ENCODE measurements around the gene AOPEP. TPM values are rescaled to one million over a fixed set of nuclear protein-coding genes. Genes with fewer than 3 reads are reported as not detected.

Gene AOPEP
- polyA plus RNA-seq, 1 donor, result 44.3 TPM

DNA sequence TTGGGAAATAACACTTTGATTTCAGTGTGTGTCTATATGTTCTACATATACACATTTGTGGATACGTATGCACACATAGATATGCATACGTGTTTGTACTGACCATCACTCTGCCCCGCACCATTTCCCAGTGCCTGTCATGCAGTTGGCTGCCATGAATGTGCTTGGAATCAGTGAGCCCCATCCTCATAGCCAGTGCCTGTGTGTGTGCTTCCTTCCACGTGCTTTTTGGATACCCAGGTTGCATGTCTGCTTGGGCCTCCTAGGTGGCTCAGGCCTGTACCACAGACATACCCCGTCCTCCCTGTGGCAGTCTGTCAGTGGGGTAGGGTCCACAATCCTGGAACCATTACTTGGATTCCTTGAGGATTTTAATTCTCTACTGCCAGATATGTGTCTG, 347.4 kb downstream of the AOPEP start:
- Histone ChIP-seq H3K27me3 (ENCODE audit: control insufficient read depth, insufficient read depth, low read length) (no peaks in the 10 kb centered on the region), H3K27ac (ENCODE audit: low read length) (no peak overlapping the region), H3K36me3 (ENCODE audit: control insufficient read depth, insufficient read depth, low read length) (peaks cover 48% of the 10 kb centered on the region), H3K4me1 (ENCODE audit: control insufficient read depth, insufficient read depth, low read length) (peaks cover 22% of the 10 kb centered on the region), H3K4me3 (ENCODE audit: low read length) (no peak overlapping the region), H3K9me3 (ENCODE audit: control insufficient read depth, low read depth, low read length) (no peaks in the 10 kb centered on the region)
- WGBS (ENCODE audit: insufficient coverage, low lambda C conversion rate), result no CpG with 5 or more reads among the region's 5 CpGs
- DNase-seq, result no peak

DNA sequence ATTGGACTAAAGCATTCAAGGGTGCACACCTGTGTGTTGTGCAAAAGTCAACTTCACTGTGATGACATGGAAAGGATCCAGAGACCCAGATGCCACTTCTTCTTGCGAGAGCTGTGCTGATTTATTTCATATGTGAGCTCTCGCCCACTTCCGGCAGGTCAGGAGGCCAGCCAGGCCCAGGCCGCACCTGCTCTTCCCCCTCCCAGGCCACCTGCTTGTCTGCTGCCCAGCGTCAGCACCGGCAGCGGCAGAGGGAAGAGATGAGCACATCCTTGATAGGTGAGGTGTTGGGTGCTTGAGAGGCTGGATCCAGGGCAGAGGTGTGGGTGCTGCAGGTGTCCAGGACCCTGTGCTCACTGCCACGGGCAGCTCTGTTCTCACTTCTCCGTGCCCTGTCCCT, 348.1 kb downstream of the AOPEP start:
- no peak overlapping the region for H3K27ac ChIP-seq (ENCODE audit: low read length)
- no peaks in the 10 kb centered on the region for H3K9me3 ChIP-seq (ENCODE audit: control insufficient read depth, low read depth, low read length)
- H3K4me1 ChIP-seq (ENCODE audit: control insufficient read depth, insufficient read depth, low read length), result peaks cover 25% of the 10 kb centered on the region
- WGBS (ENCODE audit: insufficient coverage, low lambda C conversion rate), result 86% methylated on average over 2 of the region's 9 CpGs
- H3K4me3 ChIP-seq (ENCODE audit: low read length), result no peak overlapping the region
- DNase-seq, result peak in 1 of 2 donors; percentile 37
- peaks cover 45% of the 10 kb centered on the region for H3K36me3 ChIP-seq (ENCODE audit: control insufficient read depth, insufficient read depth, low read length)
- no peaks in the 10 kb centered on the region for H3K27me3 ChIP-seq (ENCODE audit: control insufficient read depth, insufficient read depth, low read length)

- Histone ChIP-seq H3K4me1 (ENCODE audit: control insufficient read depth, insufficient read depth, low read length) (peaks cover 25% of the 10 kb centered on the region), H3K9me3 (ENCODE audit: control insufficient read depth, low read depth, low read length) (no peaks in the 10 kb centered on the region), H3K27me3 (ENCODE audit: control insufficient read depth, insufficient read depth, low read length) (no peaks in the 10 kb centered on the region), H3K36me3 (ENCODE audit: control insufficient read depth, insufficient read depth, low read length) (peaks cover 46% of the 10 kb centered on the region), H3K27ac (ENCODE audit: low read length) (no peak overlapping the region), H3K4me3 (ENCODE audit: low read length) (no peak overlapping the region)
- WGBS (ENCODE audit: insufficient coverage, low lambda C conversion rate), result no CpG with 5 or more reads among the region's 7 CpGs
- DNase-seq, result no peak
These were observed 349.2 kb downstream of the AOPEP start for GRCh38 chr9:95075700-95076099.

- no peak for DNase-seq
- WGBS (ENCODE audit: insufficient coverage, low lambda C conversion rate), result no CpG with 5 or more reads among the region's 1 CpG
- H3K9me3 ChIP-seq (ENCODE audit: control insufficient read depth, low read depth, low read length), result no peaks in the 10 kb centered on the region
- peaks cover 25% of the 10 kb centered on the region for H3K4me1 ChIP-seq (ENCODE audit: control insufficient read depth, insufficient read depth, low read length)
- H3K4me3 ChIP-seq (ENCODE audit: low read length), result no peak overlapping the region
- H3K27me3 ChIP-seq (ENCODE audit: control insufficient read depth, insufficient read depth, low read length), result no peaks in the 10 kb centered on the region
- H3K27ac ChIP-seq (ENCODE audit: low read length), result peak overlapping the region; percentile 38
- peaks cover 53% of the 10 kb centered on the region for H3K36me3 ChIP-seq (ENCODE audit: control insufficient read depth, insufficient read depth, low read length)
These were observed 350.2 kb downstream of the AOPEP start for GRCh38 chr9:95076696-95077052.

DNA sequence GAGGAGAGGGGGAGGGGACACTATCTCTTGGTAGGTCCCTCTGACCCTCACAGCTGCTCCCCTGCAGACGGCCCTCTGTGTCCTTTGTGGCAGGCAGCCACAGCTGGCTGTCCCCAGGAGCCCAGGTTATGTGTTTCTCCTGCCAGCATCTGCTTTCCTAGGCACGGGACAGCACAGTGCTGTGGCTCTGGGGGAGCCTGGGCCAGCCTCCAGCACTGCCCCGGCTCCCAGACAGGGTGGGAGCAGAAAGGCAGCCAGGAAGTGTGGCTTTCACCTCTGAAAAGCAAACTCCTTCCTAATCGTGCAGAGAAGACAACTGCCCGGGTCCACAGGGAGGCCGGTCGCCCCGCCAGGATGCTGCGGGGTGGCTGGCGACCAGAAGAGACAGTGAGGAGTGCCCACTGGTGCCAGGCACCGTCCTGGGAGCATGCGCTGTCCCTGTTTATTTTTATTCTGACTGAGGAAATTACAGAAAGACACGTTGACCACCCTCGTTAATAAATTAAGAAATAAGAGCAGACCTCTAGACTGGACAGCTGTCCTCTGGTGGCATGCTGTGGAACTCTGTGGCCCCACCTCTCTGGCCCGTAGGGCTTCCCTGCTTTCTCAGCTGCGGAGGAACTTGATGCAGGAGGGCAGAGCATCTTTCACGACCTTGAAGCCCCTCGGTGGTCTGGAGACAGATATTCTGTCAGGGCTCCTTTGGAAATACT, 350.7 kb downstream of the AOPEP start:
- no peaks in the 10 kb centered on the region for H3K9me3 ChIP-seq (ENCODE audit: control insufficient read depth, low read depth, low read length)
- peaks cover 25% of the 10 kb centered on the region for H3K4me1 ChIP-seq (ENCODE audit: control insufficient read depth, insufficient read depth, low read length)
- DNase-seq, result no peak
- H3K27ac ChIP-seq (ENCODE audit: low read length), result peak overlapping the region; percentile 38
- peaks cover 54% of the 10 kb centered on the region for H3K36me3 ChIP-seq (ENCODE audit: control insufficient read depth, insufficient read depth, low read length)
- H3K4me3 ChIP-seq (ENCODE audit: low read length), result no peak overlapping the region
- no CpG with 5 or more reads among the region's 18 CpGs for WGBS (ENCODE audit: insufficient coverage, low lambda C conversion rate)
- H3K27me3 ChIP-seq (ENCODE audit: control insufficient read depth, insufficient read depth, low read length), result no peaks in the 10 kb centered on the region

- peaks cover 25% of the 10 kb centered on the region for H3K4me1 ChIP-seq (ENCODE audit: control insufficient read depth, insufficient read depth, low read length)
- H3K36me3 ChIP-seq (ENCODE audit: control insufficient read depth, insufficient read depth, low read length), result peaks cover 60% of the 10 kb centered on the region
- H3K4me3 ChIP-seq (ENCODE audit: low read length), result no peak overlapping the region
- peak overlapping the region; percentile 38 for H3K27ac ChIP-seq (ENCODE audit: low read length)
- DNase-seq, result no peak
- H3K27me3 ChIP-seq (ENCODE audit: control insufficient read depth, insufficient read depth, low read length), result no peaks in the 10 kb centered on the region
- WGBS (ENCODE audit: insufficient coverage, low lambda C conversion rate), result 82% methylated on average over 7 of the region's 17 CpGs
- H3K9me3 ChIP-seq (ENCODE audit: control insufficient read depth, low read depth, low read length), result no peaks in the 10 kb centered on the region
These were observed 351.4 kb downstream of the AOPEP start for GRCh38 chr9:95077766-95078370.

DNA sequence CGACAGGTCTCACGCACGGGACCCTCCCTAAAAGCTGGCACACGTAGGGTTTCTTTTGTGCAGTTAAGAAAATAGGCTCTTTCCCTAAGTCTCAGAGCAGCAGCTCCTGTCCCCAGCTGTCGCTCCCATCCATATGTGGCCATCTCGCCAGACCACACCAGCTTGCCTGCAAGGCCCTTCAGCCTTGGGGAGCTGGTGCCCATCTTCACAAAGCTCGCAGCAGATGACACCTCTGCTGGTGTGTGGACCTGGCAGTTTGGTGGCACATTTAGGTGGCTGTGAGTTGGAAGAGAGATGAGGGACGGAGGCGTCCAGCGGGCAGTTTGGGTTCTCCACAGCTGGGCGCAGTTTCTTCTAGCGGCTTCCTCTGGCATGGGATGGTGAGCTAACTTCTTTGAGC, 352.0 kb downstream of the AOPEP start:
- Histone ChIP-seq H3K4me3 (ENCODE audit: low read length) (no peak overlapping the region), H3K36me3 (ENCODE audit: control insufficient read depth, insufficient read depth, low read length) (peaks cover 61% of the 10 kb centered on the region), H3K27ac (ENCODE audit: low read length) (no peak overlapping the region), H3K27me3 (ENCODE audit: control insufficient read depth, insufficient read depth, low read length) (no peaks in the 10 kb centered on the region), H3K9me3 (ENCODE audit: control insufficient read depth, low read depth, low read length) (no peaks in the 10 kb centered on the region), H3K4me1 (ENCODE audit: control insufficient read depth, insufficient read depth, low read length) (peaks cover 25% of the 10 kb centered on the region)
- no CpG with 5 or more reads among the region's 12 CpGs for WGBS (ENCODE audit: insufficient coverage, low lambda C conversion rate)
- DNase-seq, result no peak

- Histone ChIP-seq H3K9me3 (ENCODE audit: control insufficient read depth, low read depth, low read length) (no peaks in the 10 kb centered on the region), H3K4me1 (ENCODE audit: control insufficient read depth, insufficient read depth, low read length) (peaks cover 25% of the 10 kb centered on the region), H3K27me3 (ENCODE audit: control insufficient read depth, insufficient read depth, low read length) (no peaks in the 10 kb centered on the region), H3K4me3 (ENCODE audit: low read length) (no peak overlapping the region), H3K27ac (ENCODE audit: low read length) (no peak overlapping the region), H3K36me3 (ENCODE audit: control insufficient read depth, insufficient read depth, low read length) (peaks cover 63% of the 10 kb centered on the region)
- no peak for DNase-seq
- no CpG with 5 or more reads among the region's 6 CpGs for WGBS (ENCODE audit: insufficient coverage, low lambda C conversion rate)
These were observed 352.4 kb downstream of the AOPEP start for GRCh38 chr9:95078939-95079338.

DNA sequence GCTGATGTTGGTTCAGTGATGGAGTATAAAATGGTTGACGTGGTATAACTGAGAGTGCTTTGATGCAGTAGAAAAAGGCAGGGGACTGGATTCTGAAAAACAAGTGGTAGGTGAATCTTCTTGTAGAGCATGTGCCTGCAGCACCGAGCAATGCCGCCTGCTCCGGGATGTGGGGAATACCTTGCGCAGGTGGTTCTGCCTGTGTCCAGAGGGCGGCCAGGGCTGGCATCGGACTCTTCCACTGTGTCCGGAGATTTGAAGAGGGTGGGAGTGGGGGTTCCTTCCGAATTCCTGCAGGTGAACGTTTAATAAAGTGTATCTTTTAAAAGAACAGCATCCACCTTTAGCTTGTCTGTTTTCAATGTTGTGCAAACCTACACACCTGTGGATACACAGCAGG, 353.0 kb downstream of the AOPEP start:
- WGBS (ENCODE audit: insufficient coverage, low lambda C conversion rate), result no CpG with 5 or more reads among the region's 10 CpGs
- DNase-seq, result no peak
- H3K27me3 ChIP-seq (ENCODE audit: control insufficient read depth, insufficient read depth, low read length), result no peaks in the 10 kb centered on the region
- H3K4me3 ChIP-seq (ENCODE audit: low read length), result no peak overlapping the region
- H3K4me1 ChIP-seq (ENCODE audit: control insufficient read depth, insufficient read depth, low read length), result peaks cover 25% of the 10 kb centered on the region
- H3K36me3 ChIP-seq (ENCODE audit: control insufficient read depth, insufficient read depth, low read length), result peaks cover 61% of the 10 kb centered on the region
- no peaks in the 10 kb centered on the region for H3K9me3 ChIP-seq (ENCODE audit: control insufficient read depth, low read depth, low read length)
- H3K27ac ChIP-seq (ENCODE audit: low read length), result no peak overlapping the region

DNA sequence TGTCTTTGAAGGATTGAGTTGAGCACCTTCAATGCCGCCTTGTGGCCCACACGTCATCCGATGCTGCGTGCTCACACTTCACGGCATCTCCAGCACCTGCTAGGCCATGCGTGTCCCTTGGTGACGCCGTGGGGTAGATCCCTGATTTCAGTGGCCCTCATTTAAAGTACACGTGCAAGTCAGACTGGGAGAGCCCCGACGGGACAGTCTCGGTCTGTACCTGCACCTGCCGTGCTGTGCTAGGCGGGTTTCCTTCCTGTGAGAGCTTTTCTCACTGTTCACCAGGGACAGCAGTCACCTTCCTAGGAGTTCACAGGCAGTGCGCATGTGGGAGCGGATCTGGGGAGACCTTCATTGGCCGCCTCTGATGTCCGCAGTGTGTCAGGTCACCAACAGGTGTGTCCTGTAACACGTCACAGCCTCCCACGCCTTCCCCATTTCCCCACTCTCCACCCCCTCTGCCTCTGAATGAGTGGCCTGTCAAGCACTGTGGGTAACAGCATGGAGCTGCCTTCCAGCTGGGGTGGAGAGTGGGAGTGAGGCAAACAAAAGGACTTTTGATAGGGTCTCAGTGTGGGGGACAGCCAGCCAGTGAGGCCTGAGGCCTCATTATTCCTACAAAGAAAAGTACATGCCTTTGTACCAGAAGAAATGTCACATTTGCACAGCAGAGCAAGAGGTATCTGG, 354.6 kb downstream of the AOPEP start:
- DNase-seq, result no peak
- H3K27ac ChIP-seq (ENCODE audit: low read length), result no peak overlapping the region

More for the DNA sequence above, 354.6 kb downstream of the AOPEP start:
- peaks cover 3% of the 10 kb centered on the region for H3K9me3 ChIP-seq (ENCODE audit: control insufficient read depth, low read depth, low read length)
- no CpG with 5 or more reads among the region's 20 CpGs for WGBS (ENCODE audit: insufficient coverage, low lambda C conversion rate)
- H3K4me1 ChIP-seq (ENCODE audit: control insufficient read depth, insufficient read depth, low read length), result peaks cover 24% of the 10 kb centered on the region
- no peak overlapping the region for H3K4me3 ChIP-seq (ENCODE audit: low read length)
- H3K36me3 ChIP-seq (ENCODE audit: control insufficient read depth, insufficient read depth, low read length), result peaks cover 66% of the 10 kb centered on the region
- H3K27me3 ChIP-seq (ENCODE audit: control insufficient read depth, insufficient read depth, low read length), result no peaks in the 10 kb centered on the region

All from large intestine (tissue), 3 donors.